DOHH2 (cell line): Measurements from ENCODE around the gene ALS2CL.

Experiments used
- H3F3A ChIP-seq: fragments of 200-600 bp; sonication (generic), shearing (Covaris generic); 2 replicates; pipeline ENCODE4 v1.6.0; 2016; ENCODE audit warnings: antibody characterized with exemption, mild to moderate bottlenecking; ENCODE audit not compliant: control insufficient read depth, insufficient read depth
- H3K27ac ChIP-seq: fragments of 200-600 bp; sonication (generic); 2 replicates; pipeline ENCODE4 v1.5.1; 2014; ENCODE audit warnings: low read depth, mild to moderate bottlenecking, low read length, moderate library complexity
- H3K27me3 ChIP-seq: fragments of 200-600 bp; sonication (generic); 2 replicates; pipeline ENCODE4 v1.6.1; 2014; ENCODE audit warnings: mild to moderate bottlenecking, low read length, mixed read lengths; ENCODE audit not compliant: control insufficient read depth
- H3K36me3 ChIP-seq: fragments of 200-600 bp; sonication (generic); 2 replicates; pipeline ENCODE4 v1.6.1; 2014; ENCODE audit warnings: mild to moderate bottlenecking, low read length, moderate library complexity, mixed read lengths; ENCODE audit not compliant: control insufficient read depth
- H3K4me1 ChIP-seq: fragments of 200-600 bp; sonication (generic); 2 replicates; pipeline ENCODE4 v1.6.1; 2014; ENCODE audit warnings: mild to moderate bottlenecking, low read length, mixed read lengths; ENCODE audit not compliant: control insufficient read depth
- H3K4me2 ChIP-seq: fragments of 200-600 bp; sonication (generic); 2 replicates; pipeline ENCODE4 v1.6.0; 2014; ENCODE audit warnings: mild to moderate bottlenecking, low read length, moderate library complexity
- H3K4me3 ChIP-seq: fragments of 200-600 bp; sonication (generic); 2 replicates; pipeline ENCODE4 v1.5.1; 2014; ENCODE audit warnings: mild to moderate bottlenecking, low read length, mixed read lengths
- H3K79me2 ChIP-seq: fragments of 200-600 bp; sonication (generic); 2 replicates; pipeline ENCODE4 v1.6.1; 2014; ENCODE audit warnings: mild to moderate bottlenecking, low read length, mixed read lengths; ENCODE audit not compliant: control insufficient read depth
- H3K9me2 ChIP-seq: fragments of 200-600 bp; sonication (generic); replicated peaks from 2 replicates; pipeline ENCODE4 v1.6.1; 2014; ENCODE audit warnings: mild to moderate bottlenecking, low read length, mixed read lengths; ENCODE audit not compliant: control insufficient read depth
- H3K9me3 ChIP-seq: fragments of 200-600 bp; sonication (generic); 2 replicates; pipeline ENCODE4 v1.6.1; 2014; ENCODE audit warnings: antibody characterized with exemption, low read length, mixed read lengths; ENCODE audit not compliant: control insufficient read depth, insufficient read depth
- H4K20me1 ChIP-seq: fragments of 200-600 bp; sonication (generic); 2 replicates; pipeline ENCODE4 v1.6.0; 2014; ENCODE audit warnings: low read depth, mild to moderate bottlenecking, antibody characterized with exemption, low read length, moderate library complexity; ENCODE audit not compliant: control insufficient read depth, insufficient read depth
- EZH2phosphoT487 ChIP-seq: fragments of 200-600 bp; sonication (generic); IDR thresholded peaks from 2 replicates; pipeline ENCODE4 v1.6.1; 2017; ENCODE audit warnings: borderline replicate concordance, mild to moderate bottlenecking, antibody characterized with exemption, low read length, moderate library complexity, mixed read lengths
- TF ChIP-seq, protein P1 (sequence below): fragments of 200-600 bp; sonication (generic); IDR thresholded peaks from one replicate; pipeline ENCODE4 v1.5.1; 2014; ENCODE audit warnings: antibody characterized with exemption, mild to moderate bottlenecking, low read depth, low read length; ENCODE audit not compliant: poor library complexity, severe bottlenecking

The ALS2CL gene

DNA sequence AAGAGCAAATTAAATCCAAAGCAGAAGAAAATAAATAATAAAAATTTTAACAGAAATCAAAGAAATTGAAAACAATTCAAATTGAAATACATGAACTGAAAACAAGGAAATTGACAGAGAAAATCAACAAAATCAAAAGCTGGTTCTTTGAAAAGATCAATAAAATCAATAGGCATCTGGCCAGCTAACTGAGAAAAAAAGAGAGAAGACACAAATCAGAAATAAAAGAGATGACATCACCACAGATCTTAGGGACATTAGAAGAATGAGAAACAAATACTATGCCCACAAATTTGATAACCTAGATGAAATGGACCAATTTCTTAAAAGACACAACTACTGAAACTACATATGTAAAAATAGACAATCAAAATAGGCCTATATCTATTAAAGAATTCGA lies 42.4 kb downstream of the ALS2CL start:
- Histone ChIP-seq H3F3A (no peaks in the 10 kb centered on the region), H3K27ac (no peak overlapping the region), H3K9me3 (0 out of 2 replicates have a peak, but pooled peaks cover 5% of the 10 kb centered on the region), H3K9me2 (no peaks in the 10 kb centered on the region), H3K36me3 (no peaks in the 10 kb centered on the region), H4K20me1 (no peaks in the 10 kb centered on the region), H3K79me2 (no peaks in the 10 kb centered on the region), H3K27me3 (peaks cover 13% of the 10 kb centered on the region), H3K4me2 (no peak overlapping the region), H3K4me3 (no peak overlapping the region), H3K4me1 (peaks cover 8% of the 10 kb centered on the region)
- TF ChIP-seq, protein P1, sequence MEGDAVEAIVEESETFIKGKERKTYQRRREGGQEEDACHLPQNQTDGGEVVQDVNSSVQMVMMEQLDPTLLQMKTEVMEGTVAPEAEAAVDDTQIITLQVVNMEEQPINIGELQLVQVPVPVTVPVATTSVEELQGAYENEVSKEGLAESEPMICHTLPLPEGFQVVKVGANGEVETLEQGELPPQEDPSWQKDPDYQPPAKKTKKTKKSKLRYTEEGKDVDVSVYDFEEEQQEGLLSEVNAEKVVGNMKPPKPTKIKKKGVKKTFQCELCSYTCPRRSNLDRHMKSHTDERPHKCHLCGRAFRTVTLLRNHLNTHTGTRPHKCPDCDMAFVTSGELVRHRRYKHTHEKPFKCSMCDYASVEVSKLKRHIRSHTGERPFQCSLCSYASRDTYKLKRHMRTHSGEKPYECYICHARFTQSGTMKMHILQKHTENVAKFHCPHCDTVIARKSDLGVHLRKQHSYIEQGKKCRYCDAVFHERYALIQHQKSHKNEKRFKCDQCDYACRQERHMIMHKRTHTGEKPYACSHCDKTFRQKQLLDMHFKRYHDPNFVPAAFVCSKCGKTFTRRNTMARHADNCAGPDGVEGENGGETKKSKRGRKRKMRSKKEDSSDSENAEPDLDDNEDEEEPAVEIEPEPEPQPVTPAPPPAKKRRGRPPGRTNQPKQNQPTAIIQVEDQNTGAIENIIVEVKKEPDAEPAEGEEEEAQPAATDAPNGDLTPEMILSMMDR: no peak
- no peak for TF ChIP-seq EZH2phosphoT487

DNA sequence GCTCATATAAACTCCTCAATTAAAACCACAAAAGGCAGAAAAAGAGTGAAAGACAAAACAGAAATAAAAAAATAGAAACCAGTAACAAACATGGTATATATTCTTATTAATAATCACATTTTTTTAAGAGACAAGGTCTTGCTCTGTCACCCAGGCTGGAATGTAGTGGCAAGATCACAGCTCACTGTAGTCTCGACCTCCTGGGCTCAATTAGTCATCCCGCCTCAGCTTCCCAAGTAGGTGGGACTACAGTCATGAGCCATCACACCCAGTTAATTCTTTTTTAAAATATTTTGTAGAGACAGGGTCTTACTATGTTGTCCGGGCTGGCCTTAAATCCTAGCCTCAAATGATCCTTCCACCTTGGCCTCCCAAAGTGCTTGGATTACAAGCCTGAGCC lies 44.0 kb downstream of the ALS2CL start:
- no peaks in the 10 kb centered on the region for H3K9me2 ChIP-seq
- H3K4me1 ChIP-seq: no peaks in the 10 kb centered on the region
- H3K27me3 ChIP-seq: peaks cover 10% of the 10 kb centered on the region
- 0 out of 2 replicates have a peak, but pooled peaks cover 5% of the 10 kb centered on the region for H3K9me3 ChIP-seq
- H3K79me2 ChIP-seq: no peaks in the 10 kb centered on the region
- no peaks in the 10 kb centered on the region for H3F3A ChIP-seq
- no peak overlapping the region for H3K4me3 ChIP-seq
- TF ChIP-seq EZH2phosphoT487: no peak
- TF ChIP-seq, protein P1: no peak
- H3K36me3 ChIP-seq: no peaks in the 10 kb centered on the region
- H3K27ac ChIP-seq: no peak overlapping the region
- no peak overlapping the region for H3K4me2 ChIP-seq
- H4K20me1 ChIP-seq: no peaks in the 10 kb centered on the region

DNA sequence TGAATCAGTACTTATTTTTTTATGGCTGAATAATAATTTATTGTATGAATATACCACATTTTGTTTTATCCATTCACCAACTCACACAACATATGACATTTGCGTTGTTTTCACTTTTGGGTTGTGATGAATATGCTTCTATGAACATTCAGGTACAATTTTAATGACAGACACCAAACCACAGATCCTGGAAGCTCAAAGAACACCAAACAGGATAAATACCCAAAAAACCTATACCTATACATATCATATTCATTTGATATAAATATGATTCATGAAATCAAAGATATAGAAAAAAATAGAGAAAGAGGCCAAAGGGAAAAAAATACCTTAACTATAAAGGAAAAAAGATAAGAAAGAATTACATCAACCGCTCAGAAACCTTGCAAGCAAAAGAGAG lies 45.4 kb downstream of the ALS2CL start:
- TF ChIP-seq, protein P1: no peak
- no peak for TF ChIP-seq EZH2phosphoT487
- Histone ChIP-seq H3K79me2 (no peaks in the 10 kb centered on the region), H3F3A (no peaks in the 10 kb centered on the region), H3K4me3 (no peak overlapping the region), H3K27ac (no peak overlapping the region), H3K4me1 (no peaks in the 10 kb centered on the region), H3K4me2 (no peak overlapping the region), H3K9me3 (0 out of 2 replicates have a peak, but pooled peaks cover 5% of the 10 kb centered on the region), H3K9me2 (no peaks in the 10 kb centered on the region), H3K27me3 (peaks cover 13% of the 10 kb centered on the region), H3K36me3 (no peaks in the 10 kb centered on the region), H4K20me1 (no peaks in the 10 kb centered on the region)
